Measurements from ENCODE around the gene HEATR5B. TPM values are rescaled to one million over a fixed set of nuclear protein-coding genes. Genes with fewer than 3 reads are reported as not detected.

HEATR5B gene
- total RNA-seq, result 41.1 TPM

GRCh38 chr2:37083873-37084794 lies at the start of gene HEATR5B, which contains the start of gene GPATCH11:
TSS of gene HEATR5B (minus strand) at chr2:37084372. CDS start at chr2:37083414, 958 bp downstream.
TSS of gene GPATCH11 (plus strand) at chr2:37084518. CDS start at chr2:37088382, 3,864 bp downstream.
- DNase-seq, result peak; percentile 95

GRCh38 chr2:37132914-37133313 lies 48.7 kb upstream of the HEATR5B start:
- DNase-seq, result no peak

- DNase-seq, result no peak
Observed at GRCh38 chr2:37125416-37125815, 41.2 kb upstream of the HEATR5B start.

GRCh38 chr2:37119157-37119556 lies 35.0 kb upstream of the HEATR5B start:
- no peak for DNase-seq

GRCh38 chr2:37117566-37117965 lies 33.4 kb upstream of the HEATR5B start:
- DNase-seq, result no peak

- no peak for DNase-seq
Observed at GRCh38 chr2:37111958-37112357, 27.8 kb upstream of the HEATR5B start.

GRCh38 chr2:37110306-37111212 lies 26.4 kb upstream of the HEATR5B start:
- DNase-seq, result no peak

- DNase-seq, result no peak
Observed at GRCh38 chr2:37109523-37109922, 25.4 kb upstream of the HEATR5B start.

GRCh38 chr2:37105150-37105549 lies 21.0 kb upstream of the HEATR5B start:
- DNase-seq, result no peak

GRCh38 chr2:37104178-37104577 lies 20.0 kb upstream of the HEATR5B start:
- no peak for DNase-seq

- no peak for DNase-seq
Observed at GRCh38 chr2:37102588-37102987, 18.4 kb upstream of the HEATR5B start.

GRCh38 chr2:37100054-37100453 lies 15.9 kb upstream of the HEATR5B start:
- no peak for DNase-seq

GRCh38 chr2:37098416-37099118 lies 14.4 kb upstream of the HEATR5B start:
- DNase-seq, result no peak

GRCh38 chr2:37096568-37096967 lies 12.4 kb upstream of the HEATR5B start:
- no peak for DNase-seq

GRCh38 chr2:37091873-37092272 lies 7.7 kb upstream of the HEATR5B start:
- no peak for DNase-seq

- no peak for DNase-seq
Observed at GRCh38 chr2:37090019-37090477, 5.9 kb upstream of the HEATR5B start.

GRCh38 chr2:37085731-37086147 lies 1.6 kb upstream of the HEATR5B start:
- DNase-seq, result no peak

- DNase-seq, result no peak
Observed at GRCh38 chr2:37084797-37085196, 625 bp upstream of the HEATR5B start.

- DNase-seq, result no peak
Observed at GRCh38 chr2:37080689-37081088, 3.5 kb downstream of the HEATR5B start.

GRCh38 chr2:37080266-37080665 lies 3.9 kb downstream of the HEATR5B start:
- DNase-seq, result no peak

GRCh38 chr2:37070931-37071330 lies 13.2 kb downstream of the HEATR5B start:
- DNase-seq, result no peak

GRCh38 chr2:37068686-37069085 lies 15.5 kb downstream of the HEATR5B start:
- DNase-seq, result no peak

Data from skin of body (tissue), 2 donors.